Thyroid gland (tissue), 4 donors: ENCODE measurements around the gene PPP1R36. TPM values are rescaled to one million over a fixed set of nuclear protein-coding genes. Genes with fewer than 3 reads are reported as not detected.

ENCODE experiments used
- DNase-seq, 2 donors: peaks; one replicate each; pipeline ENCODE4 v3.0.0-alpha.2; 2019
- H3K27ac ChIP-seq, 3 donors: fragments of 200-600 bp; sonication (generic); 1 replicate in 2 of 3; 2 replicates in 1 of 3; pipeline ENCODE4 v1.5.1; 2016 to 2019; ENCODE audit warnings: mild to moderate bottlenecking in 1 of 3, moderate library complexity in 1 of 3
- H3K27me3 ChIP-seq: fragments of 200-600 bp; sonication (generic); one replicate; pipeline ENCODE4 v1.5.1; 2019
- H3K36me3 ChIP-seq, 2 donors: fragments of 200-600 bp; sonication (generic); one replicate each; pipeline ENCODE4 v1.5.1; 2016 to 2019
- H3K4me1 ChIP-seq, 2 donors: fragments of 200-600 bp; sonication (generic); one replicate each; pipeline ENCODE4 v1.5.1; 2017 to 2019
- H3K4me3 ChIP-seq, 3 donors: fragments of 200-600 bp; sonication (generic); replicated peaks in 1 of 3; 1 replicate in 2 of 3; 2 replicates in 1 of 3; pipeline ENCODE4 v1.5.1; 2016; ENCODE audit warnings: mild to moderate bottlenecking in 1 of 3
- H3K9me3 ChIP-seq: fragments of 200-600 bp; sonication (generic); one replicate; pipeline ENCODE4 v1.5.1; 2017
- POLR2A ChIP-seq, 2 donors: fragments of 450-650 bp; IDR thresholded peaks; one replicate each; pipeline ENCODE4 v1.6.1; 2017; ENCODE audit warnings: antibody characterized with exemption in 2 of 2, mild to moderate bottlenecking in 2 of 2, moderate library complexity in 1 of 2
- WGBS, 2 donors: methylation state at CpG; one replicate each; pipeline ENCODE4 v1.1.5; 2017; 5-methylcytosine and 5-hydroxymethylcytosine counted together
- intact Hi-C: fragments of 100-400 bp; cut with DNase I; formaldehyde crosslinking; loops from one replicate; pipeline ENCODE4 v1.15.1; 2023
- total RNA-seq, 4 donors: library from RNA; depleted of rRNA; stranded (reverse); fragments of >200 nt; gene quantifications; one replicate each; pipeline ENCODE4 v1.2.3, GENCODE V29; 2016
- TF ChIP-seq, protein P1 (sequence below), 6 experiments: fragments of 200-600 bp in 3 of 6; fragments of 450-650 bp in 3 of 6; sonication (generic) in 3 of 6; IDR thresholded peaks; one replicate each; pipeline ENCODE4 v1.5.1; 2016 to 2019; ENCODE audit warnings: antibody characterized with exemption in 6 of 6, mild to moderate bottlenecking in 2 of 6, inconsistent platforms in 1 of 6, moderate library complexity in 1 of 6

Gene PPP1R36
- total RNA-seq, 4 donors from 2014 or later = 0.54 to 0.67 (median 0.63) TPM; not detected in 1

- intact Hi-C loops = no loop called here
- Histone ChIP-seq H3K27ac (no peak overlapping the region), H3K9me3 (no peaks in the 10 kb centered on the region), H3K27me3 (no peaks in the 10 kb centered on the region), H3K36me3 (no peaks in the 10 kb centered on the region), H3K4me3 (no peak overlapping the region), H3K4me1 (peaks cover 6 to 13% of the 10 kb centered on the region in 2 donors)
- no peak for DNase-seq
- TF ChIP-seq, protein P1, sequence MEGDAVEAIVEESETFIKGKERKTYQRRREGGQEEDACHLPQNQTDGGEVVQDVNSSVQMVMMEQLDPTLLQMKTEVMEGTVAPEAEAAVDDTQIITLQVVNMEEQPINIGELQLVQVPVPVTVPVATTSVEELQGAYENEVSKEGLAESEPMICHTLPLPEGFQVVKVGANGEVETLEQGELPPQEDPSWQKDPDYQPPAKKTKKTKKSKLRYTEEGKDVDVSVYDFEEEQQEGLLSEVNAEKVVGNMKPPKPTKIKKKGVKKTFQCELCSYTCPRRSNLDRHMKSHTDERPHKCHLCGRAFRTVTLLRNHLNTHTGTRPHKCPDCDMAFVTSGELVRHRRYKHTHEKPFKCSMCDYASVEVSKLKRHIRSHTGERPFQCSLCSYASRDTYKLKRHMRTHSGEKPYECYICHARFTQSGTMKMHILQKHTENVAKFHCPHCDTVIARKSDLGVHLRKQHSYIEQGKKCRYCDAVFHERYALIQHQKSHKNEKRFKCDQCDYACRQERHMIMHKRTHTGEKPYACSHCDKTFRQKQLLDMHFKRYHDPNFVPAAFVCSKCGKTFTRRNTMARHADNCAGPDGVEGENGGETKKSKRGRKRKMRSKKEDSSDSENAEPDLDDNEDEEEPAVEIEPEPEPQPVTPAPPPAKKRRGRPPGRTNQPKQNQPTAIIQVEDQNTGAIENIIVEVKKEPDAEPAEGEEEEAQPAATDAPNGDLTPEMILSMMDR (IDR thresholded peaks at IDR 0.05) = no peak
- TF ChIP-seq POLR2A (IDR thresholded peaks at IDR 0.05) = no peak
- WGBS, 2 donors = 81 to 82% methylated on average over 4 of the region's 4 CpGs
Measured at GRCh38 chr14:64542836-64543201, 6.9 kb upstream of the PPP1R36 start.

GRCh38 chr14:64544607-64545312 lies 5.0 kb upstream of the PPP1R36 start:
- TF ChIP-seq POLR2A (IDR thresholded peaks at IDR 0.05) = no peak
- TF ChIP-seq, protein P1 (IDR thresholded peaks at IDR 0.05) = no peak
- Histone ChIP-seq H3K4me3 (no peak overlapping the region), H3K9me3 (no peaks in the 10 kb centered on the region), H3K36me3 (no peaks in the 10 kb centered on the region), H3K27me3 (no peaks in the 10 kb centered on the region), H3K4me1 (peaks cover 9 to 14% of the 10 kb centered on the region in 2 donors), H3K27ac (no peak overlapping the region)
- intact Hi-C loops = no loop called here
- WGBS, 2 donors = 82 to 83% methylated on average over 5 of the region's 5 CpGs
- no peak for DNase-seq

GRCh38 chr14:64549016-64549415 lies 745 bp upstream of the PPP1R36 start:
- WGBS, 2 donors = 95 to 100% methylated on average over 1 of the region's 1 CpG
- H3K9me3 ChIP-seq = no peaks in the 10 kb centered on the region
- no peak overlapping the region for H3K27ac ChIP-seq
- no peaks in the 10 kb centered on the region for H3K27me3 ChIP-seq
- no peaks in the 10 kb centered on the region for H3K36me3 ChIP-seq
- no peak for DNase-seq
- peaks cover 5 to 11% of the 10 kb centered on the region in 2 donors for H3K4me1 ChIP-seq
- H3K4me3 ChIP-seq = no peak overlapping the region
- intact Hi-C loops = no loop called here
- TF ChIP-seq, protein P1 (IDR thresholded peaks at IDR 0.05) = no peak
- TF ChIP-seq POLR2A (IDR thresholded peaks at IDR 0.05) = no peak

GRCh38 chr14:64550621-64551333 lies 1.0 kb downstream of the PPP1R36 start:
- DNase-seq = no peak
- Histone ChIP-seq H3K4me3 (no peak overlapping the region), H3K9me3 (no peaks in the 10 kb centered on the region), H3K36me3 (no peaks in the 10 kb centered on the region), H3K27ac (no peak overlapping the region), H3K4me1 (peaks cover 5 to 11% of the 10 kb centered on the region in 2 donors), H3K27me3 (no peaks in the 10 kb centered on the region)
- WGBS, 2 donors = 74 to 87% methylated on average over 7 of the region's 7 CpGs
- intact Hi-C loops = no loop called here
- TF ChIP-seq POLR2A (IDR thresholded peaks at IDR 0.05) = no peak
- TF ChIP-seq, protein P1 (IDR thresholded peaks at IDR 0.05) = no peak

DNA sequence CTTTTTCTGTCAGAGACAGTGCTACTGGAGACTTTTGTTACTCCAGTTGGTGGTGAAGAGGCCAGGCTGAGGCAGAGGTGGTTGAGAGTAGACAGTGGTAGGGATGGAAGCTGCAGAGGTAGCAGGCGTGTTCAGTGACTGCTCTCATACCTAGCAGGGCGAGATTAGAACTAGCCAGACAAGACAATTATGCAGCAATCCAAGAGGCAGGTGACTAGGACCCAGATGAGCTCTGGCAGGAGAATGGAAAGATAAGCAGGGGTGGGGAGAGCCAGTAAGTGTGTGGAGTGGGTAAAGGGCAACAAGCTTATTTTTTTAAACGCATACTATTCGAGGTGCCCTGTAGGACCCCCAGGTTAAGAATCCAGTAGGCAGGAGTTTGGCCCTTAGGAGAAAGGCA lies 4.8 kb downstream of the PPP1R36 start:
- DNase-seq = no peak
- intact Hi-C loops = no loop called here
- Histone ChIP-seq H3K4me1 (peaks cover 5 to 7% of the 10 kb centered on the region in 2 donors), H3K4me3 (no peak overlapping the region), H3K27ac (no peak overlapping the region), H3K9me3 (no peaks in the 10 kb centered on the region), H3K36me3 (no peaks in the 10 kb centered on the region), H3K27me3 (no peaks in the 10 kb centered on the region)
- TF ChIP-seq POLR2A (IDR thresholded peaks at IDR 0.05) = no peak
- TF ChIP-seq, protein P1 (IDR thresholded peaks at IDR 0.05) = no peak
- WGBS, 2 donors = 60 to 65% methylated on average over 4 of the region's 4 CpGs
